Measurements from ENCODE around the gene OR2D2.
"Not testable (repeated sequence)": the region's sequence is repeated elsewhere in the genome, so short reads cannot be mapped to it uniquely, and the experiment has no call there.

Gene OR2D2

GRCh38 chr11:6876325-6876724, 16.0 kb downstream of the OR2D2 start, which contains the start of gene OR10A4:
Gene OR10A4, plus strand, starts transcription at chr11:6876625. Its CDS starts 23 bp downstream, at chr11:6876648.
- no peak for DNase-seq

GRCh38 chr11:6875761-6876160, 16.5 kb downstream of the OR2D2 start:
- DNase-seq: no peak

DNA sequence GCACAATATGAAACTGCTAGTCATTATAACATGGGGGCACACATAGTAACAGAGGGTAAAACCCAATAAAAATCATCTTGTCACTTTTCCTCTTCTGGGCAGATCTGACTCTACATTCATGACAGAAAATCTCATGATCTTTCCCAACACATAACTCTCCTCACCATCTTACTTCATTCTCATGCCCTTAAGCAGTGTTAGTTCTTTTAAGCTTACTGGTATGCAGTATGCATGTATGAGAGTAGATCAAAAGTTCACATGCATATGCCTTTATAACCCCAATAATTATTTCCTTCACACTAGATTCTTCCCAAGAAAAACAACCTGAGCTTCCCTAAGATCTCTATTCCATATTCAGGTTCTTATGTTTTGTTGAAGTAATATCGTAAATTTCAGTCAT, 21.0 kb downstream of the OR2D2 start:
- DNase-seq: no peak

GRCh38 chr11:6864438-6864837, 27.9 kb downstream of the OR2D2 start:
- DNase-seq: no peak

DNA sequence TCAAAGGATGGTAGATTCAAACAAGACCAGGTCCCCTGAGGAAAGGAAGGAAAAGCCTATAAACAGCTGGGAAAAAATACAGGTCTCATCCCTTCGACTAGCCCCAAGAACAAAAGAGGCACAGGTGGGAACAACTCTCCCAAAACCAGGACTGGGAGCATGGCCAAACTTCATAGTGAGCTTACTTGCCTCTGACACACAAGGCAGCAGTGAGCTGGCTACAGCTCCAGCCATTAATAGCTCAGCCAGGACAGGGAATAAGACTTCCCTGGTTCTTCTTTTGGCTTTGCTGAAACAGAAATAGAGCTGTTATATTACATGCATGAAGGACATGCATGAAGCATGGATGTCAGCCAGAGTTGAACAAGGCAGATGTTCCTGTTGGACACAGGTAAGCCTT, 29.3 kb downstream of the OR2D2 start, which contains the start of gene OR10A2:
Gene OR10A2, plus strand, starts transcription at position 97 of the 400 bp plus-strand sequence. CDS start 6,698 bp downstream, outside the sequence.
- DNase-seq: no peak

- no peak for DNase-seq
Measured at GRCh38 chr11:6856871-6857270, 35.4 kb downstream of the OR2D2 start.

GRCh38 chr11:6855971-6856541, 36.2 kb downstream of the OR2D2 start:
- DNase-seq: no peak

DNA sequence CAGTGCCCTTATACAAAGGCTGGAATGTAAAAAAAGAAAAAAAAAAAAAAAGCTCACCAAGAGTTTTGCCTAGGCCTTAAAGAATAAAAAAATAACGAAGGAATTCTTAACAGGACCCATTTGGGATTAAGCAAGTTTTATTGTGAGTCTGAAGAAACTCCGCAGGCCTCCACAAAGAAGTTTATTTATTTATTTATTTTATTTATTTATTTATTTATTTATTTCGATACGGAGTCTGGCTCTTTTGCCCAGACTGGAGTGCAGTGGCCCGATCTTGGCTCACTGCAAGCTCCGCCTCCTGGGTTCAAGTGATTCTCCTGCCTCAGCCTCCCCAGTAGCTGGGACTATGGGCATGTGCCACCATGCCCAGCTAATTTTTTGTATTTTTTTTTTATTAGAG, 37.5 kb downstream of the OR2D2 start:
- DNase-seq: not testable (repeated sequence)

GRCh38 chr11:6850526-6850925, 41.8 kb downstream of the OR2D2 start:
- no peak for DNase-seq

DNA sequence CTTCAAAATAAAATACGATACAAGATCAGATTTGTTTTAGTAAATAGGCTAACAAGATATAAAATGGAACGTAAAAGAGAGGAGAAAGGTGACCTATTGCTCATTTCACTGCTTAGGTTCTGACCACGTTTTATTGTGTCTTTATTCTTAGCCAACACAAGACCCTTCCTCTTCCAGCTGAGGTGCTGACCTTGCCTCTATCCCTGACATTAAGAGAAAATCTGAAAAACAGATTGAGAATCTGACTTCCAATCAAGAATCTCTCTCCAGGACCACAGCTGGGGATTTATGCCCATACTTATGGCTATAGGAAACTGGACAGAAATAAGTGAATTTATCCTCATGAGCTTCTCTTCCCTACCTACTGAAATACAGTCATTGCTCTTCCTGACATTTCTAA, 46.9 kb downstream of the OR2D2 start, which contains the start of gene OR10A5:
Gene OR10A5, plus strand, starts transcription at position 301 of the 400 bp plus-strand sequence. Its CDS starts 0 bp downstream, at position 301.
- no peak for DNase-seq

- DNase-seq: no peak
Measured at GRCh38 chr11:6844356-6844755, 47.9 kb downstream of the OR2D2 start.

DNA sequence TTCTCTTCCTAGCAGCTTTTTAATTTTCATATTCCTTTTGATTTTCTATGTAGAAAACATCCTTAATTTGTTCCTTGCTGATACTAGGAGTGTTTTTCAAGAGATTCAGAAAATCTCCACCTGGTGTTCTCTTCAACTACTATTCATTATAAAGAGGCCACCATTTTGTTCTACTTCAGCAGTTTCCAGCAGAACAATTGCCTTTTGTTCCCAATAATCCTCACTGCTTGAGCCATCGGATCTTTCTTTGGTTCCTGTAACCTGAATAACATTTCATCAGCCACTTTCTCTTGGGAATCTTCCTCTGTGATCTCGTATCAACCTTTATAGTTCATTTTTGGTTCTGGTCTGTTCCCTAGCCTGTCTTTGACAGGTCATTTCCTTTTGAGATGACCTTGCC, 48.6 kb downstream of the OR2D2 start:
- no peak for DNase-seq

GRCh38 chr11:6841694-6842093, 50.6 kb downstream of the OR2D2 start:
- no peak for DNase-seq
